HG03103 (cell line): ENCODE data around the gene TTC4.

Experiments used
- ATAC-seq: cut with Tn5 transposase; IDR thresholded peaks from one replicate; pipeline ENCODE4 v1.9.1; 2021; ENCODE audit warnings: low read depth; ENCODE audit not compliant: unreplicated experiment

TTC4 gene, protein sequence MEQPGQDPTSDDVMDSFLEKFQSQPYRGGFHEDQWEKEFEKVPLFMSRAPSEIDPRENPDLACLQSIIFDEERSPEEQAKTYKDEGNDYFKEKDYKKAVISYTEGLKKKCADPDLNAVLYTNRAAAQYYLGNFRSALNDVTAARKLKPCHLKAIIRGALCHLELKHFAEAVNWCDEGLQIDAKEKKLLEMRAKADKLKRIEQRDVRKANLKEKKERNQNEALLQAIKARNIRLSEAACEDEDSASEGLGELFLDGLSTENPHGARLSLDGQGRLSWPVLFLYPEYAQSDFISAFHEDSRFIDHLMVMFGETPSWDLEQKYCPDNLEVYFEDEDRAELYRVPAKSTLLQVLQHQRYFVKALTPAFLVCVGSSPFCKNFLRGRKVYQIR

DNA sequence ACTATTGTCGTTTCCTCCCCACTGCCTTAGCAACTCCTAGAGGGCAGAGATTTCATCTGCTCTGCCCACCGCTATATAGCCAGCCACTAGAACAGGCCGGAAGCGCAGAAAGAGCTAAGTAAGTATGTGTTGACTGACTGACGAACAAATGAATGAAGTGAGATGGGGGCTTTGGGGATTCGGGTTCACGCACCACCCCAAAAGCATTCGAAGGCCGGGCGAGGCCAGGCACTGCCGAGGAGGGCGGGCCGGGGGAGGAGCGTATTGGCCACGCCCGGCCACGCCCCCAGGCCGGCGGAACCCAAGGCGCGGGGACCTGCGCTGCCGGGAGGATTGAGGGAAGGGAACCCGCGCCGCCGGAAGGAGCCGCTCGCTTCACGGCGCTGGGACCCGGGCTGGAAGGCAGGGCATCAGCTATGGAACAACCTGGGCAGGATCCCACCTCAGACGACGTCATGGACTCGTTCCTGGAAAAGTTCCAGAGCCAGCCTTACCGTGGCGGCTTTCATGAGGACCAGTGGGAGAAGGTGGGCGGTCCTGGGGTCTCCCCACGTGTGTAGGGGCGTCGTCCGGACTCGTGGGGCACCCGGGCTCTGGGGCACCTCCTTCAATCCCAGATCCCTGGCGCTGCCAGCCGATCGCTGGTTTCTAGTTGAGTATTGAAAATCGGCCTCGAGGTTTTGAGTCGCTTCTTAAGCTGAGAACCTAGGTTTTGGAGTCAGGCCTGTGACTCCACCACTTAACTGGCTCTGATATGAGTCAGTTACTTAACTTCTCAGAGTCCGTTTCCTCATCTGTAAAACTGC is at the start of gene TTC4:
Gene TTC4, plus strand, starts transcription at position 369 of the 806 bp plus-strand sequence. Its CDS starts 48 bp downstream, at position 417.
- ATAC-seq = peak; percentile 90

DNA sequence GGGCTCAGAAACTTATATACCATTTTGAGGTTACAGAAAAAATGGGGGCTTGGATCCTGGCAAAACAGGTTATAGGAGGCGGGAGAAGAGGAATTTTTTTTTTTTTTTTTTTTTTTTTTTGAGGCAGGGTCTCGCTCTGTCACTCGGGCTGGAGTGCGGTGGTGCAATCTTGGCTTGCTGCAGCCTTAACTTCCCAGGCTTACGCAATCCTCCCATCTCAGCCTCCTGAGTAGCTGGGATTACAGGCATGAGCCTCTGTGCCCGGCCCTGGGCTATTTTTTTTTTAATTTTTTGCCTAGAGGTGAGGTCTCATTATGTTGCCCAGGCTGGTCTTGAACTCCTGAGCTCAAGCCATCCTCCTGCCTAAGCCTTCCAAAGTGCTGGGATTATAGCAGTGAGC is 49.3 kb upstream of the TTC4 start:
- ATAC-seq = no peak

DNA sequence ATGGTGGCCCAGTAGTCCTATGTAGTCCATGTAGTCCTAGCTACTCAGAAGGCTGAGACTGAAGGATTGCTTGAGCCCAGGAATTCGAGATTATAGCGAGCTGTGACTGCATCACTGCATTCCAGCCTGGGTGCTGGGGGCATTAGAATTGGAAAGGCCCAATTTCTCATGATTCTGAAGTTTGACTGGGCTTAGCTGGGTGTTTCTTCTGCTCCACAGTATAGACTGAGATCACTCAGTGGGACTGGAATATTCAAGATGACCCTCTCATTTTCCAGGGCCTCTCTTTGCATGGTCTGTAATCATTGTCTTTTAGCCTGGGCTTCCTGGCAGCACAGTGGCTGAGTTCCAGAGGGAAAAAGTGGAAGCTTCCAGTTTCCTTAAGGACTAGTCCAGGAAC is 47.9 kb upstream of the TTC4 start:
- no peak for ATAC-seq

DNA sequence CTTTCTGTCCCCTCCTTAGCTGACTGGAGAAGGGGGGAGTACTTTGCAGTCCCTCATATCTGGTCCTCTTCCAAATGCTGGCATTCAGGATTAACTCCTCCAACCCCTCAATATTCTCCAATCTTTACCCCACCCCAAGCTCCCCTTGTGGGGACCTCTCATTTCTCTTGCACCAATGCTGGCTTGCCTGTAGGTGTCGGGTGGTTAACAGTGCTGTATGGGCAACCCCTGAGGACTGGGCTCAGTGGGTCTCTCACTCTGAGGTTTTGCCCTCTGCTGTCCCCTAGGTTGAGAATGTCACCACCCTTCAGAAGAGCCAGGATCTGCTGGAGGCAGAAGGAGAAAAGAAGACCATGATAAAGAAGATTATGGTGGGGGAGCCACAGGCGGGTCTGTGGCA is 47.1 kb upstream of the TTC4 start:
- no peak for ATAC-seq

DNA sequence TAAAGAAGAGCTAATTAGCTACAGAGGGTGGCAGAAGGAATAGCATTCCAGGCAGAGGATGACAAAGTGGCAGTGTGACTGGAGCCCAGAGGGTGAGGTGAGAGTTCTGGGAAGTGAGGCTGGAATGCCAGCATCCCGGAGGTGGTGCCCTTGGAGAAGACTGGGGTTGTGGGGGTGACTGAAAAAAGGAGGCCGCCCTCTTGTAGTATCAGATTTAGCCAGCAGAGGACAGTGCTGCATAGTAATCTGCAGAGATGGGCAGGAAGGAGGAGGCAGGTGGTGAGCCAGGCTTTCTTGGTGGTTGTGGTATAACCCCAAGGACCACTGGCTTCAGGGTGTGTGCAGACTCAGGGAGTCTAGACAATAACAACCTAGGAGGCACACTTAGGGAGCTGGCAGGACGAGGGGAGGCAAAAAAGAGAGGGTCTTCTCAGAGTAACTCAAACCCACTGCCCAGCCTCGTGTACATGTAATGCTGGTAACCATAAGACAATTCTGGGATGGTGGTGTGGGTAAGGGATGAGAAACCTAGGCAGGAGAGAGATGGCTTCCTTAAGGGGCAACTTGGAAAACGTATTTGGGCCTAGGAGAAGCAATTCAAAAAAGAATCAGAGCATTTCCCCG is 43.6 kb upstream of the TTC4 start:
- ATAC-seq = no peak

DNA sequence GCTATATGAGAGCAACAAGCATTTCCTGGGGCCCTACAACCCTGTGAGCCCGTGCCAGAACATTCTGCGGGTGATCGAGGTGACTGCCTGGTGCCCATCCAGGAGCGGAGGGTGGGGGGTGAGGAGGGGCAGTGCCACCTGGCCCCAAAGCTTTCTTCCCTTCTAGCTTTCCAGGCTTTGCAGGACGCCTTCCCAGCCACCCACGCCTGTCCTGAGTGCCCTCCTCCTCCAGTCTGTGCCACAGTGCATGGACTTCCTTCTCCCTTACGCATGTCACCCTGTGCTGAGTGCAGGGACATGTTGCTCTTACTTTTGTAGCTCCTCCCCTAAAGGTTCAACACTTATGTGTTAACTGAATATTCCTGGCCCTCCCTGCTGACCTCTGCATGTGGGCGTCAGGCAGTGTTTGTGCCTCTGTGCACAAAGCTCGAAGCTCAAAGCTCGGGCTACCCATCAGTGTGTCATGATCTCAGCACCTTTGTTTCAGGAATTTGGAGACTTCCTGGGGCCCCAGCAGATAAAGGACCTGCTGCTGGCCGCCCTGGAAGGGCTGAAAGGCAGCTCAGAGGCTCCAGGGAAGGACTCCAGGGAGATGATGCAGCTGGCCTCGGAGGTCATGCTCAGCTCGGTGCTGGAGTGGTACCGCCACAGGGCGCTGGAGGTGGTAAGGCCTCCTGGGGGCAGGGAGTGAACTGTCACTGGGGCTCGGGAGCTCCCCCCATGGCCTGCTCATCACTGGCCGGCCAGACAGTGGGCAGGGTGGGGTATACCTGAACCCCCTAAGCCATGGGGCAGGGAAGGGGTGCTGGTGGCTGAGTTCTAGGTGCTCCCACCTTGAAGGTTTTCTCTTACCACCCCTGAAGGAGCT is 36.7 kb upstream of the TTC4 start:
- ATAC-seq = no peak

DNA sequence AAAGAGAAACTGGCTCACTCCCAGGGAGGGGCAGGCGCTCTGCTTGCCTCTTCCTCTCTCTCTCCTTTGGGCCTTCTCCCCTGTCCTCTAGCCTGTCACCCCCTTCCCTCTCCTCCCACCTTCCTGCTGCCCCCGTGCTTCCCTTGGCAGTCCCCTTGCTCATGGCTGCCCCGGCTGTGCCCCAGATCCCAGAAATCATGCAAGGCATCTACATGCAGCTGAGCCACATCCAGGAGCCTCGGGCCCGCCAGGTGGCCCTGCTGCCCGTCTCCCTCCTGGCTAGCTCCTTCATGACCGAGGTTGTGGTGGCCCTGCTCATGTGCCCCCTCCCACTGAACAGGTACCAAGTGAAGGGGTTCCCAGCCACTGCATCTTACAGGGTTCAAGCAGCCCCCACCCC is 36.0 kb upstream of the TTC4 start:
- ATAC-seq = no peak

DNA sequence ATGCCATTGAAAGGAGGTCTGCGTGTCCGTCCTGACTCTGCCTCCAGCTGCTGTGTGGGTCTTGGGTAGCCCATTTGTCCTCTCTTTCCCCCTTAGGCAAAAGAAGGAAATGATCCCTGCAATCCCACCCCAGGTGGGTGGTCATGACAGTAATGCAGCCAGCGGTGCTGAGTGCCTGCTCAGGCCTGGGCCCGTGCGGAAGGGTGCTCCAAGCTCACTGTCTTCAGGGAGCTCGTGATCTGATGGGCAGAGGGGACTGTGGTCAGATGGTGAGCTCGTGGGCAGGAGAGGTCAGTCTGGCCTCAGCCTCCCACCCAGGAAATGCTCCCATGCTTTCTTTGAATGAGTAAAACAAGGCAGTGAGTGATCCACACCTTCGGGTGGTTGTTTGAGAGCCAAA is 35.3 kb upstream of the TTC4 start:
- no peak for ATAC-seq

DNA sequence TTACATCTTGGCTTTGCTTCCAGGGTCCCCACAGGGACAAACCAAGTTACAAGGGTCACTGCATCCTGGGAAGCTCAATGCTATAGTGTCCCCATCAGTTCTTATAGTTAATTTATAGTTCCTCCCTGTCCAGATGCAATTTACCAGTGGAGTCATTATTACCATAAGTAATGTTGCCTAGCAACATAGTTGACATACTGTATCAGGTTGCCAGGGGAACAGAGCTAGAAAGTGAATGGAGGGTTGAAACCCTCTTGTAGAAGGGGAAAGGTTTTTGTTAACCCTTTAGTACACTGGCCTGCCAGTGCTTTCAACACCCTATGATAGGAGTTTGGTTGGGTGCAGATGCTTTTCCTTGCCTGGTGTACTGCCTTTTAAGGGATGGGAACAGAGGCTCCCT is 34.3 kb upstream of the TTC4 start:
- ATAC-seq = no peak

DNA sequence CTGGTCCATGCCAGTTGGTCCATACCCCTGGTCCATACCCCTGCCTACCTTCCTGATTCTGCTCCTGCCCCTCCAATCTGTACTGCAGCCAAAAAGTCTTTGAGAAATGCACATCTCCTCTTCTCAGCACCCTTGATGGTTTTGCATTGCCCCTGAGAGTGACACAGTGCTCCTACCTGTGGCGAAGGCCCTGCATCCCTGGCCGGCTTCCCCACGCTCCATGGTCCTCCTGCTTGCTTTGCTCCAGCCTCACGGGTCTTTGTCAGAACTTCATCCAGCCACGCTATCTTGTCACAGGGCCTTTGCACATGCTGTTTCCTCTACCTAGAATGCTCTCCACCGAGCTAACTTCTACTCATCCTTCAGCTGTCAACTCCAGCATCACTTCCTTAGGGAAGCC is 32.2 kb upstream of the TTC4 start:
- ATAC-seq = no peak

DNA sequence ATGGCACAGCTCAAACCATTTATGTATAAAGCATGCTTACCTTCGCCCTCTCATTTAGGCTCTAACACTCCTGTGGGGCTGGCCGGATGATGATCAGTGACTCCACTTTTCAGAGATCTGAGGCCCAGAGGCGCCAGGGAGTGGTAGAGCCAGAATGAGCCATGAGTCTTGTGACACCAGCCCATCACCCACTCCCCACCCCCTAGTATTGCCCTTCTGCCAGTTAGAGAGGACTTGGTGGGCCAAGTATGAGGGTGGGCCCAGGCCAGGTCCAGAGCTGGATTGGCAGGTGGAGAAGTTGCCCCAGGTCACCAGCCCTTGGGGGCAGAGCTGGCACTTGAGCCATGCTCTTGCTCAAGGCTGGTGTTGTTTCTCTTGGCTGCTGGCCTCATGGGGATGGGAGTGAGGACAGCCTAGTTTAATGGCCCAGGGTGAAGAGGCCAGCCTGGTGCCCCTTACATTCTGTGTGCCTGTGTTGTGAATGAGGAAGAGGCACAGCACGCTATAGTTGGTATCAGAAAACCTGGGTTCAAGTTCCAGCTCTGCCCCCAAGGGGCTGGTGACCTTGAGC is 30.2 kb upstream of the TTC4 start:
- no peak for ATAC-seq

DNA sequence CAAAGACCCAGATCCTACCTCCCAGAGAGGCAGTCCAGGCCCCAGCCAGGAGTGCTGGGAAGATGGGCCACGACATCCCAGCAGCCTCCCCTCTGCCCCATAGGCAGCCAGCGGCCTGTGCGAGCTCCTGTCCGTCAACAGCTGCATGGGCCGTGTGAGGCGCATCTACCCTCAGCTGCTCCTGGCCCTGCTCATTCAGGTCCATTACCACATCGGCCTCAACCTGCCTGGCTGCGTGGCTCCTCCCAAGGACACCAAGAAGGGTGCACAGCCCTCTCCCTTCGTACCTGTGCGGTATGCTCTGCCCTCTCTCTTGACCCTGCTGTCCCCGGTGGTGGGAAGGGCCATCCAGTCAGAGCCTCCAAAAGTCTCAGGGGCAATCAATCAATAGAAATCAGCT is 29.5 kb upstream of the TTC4 start:
- no peak for ATAC-seq

DNA sequence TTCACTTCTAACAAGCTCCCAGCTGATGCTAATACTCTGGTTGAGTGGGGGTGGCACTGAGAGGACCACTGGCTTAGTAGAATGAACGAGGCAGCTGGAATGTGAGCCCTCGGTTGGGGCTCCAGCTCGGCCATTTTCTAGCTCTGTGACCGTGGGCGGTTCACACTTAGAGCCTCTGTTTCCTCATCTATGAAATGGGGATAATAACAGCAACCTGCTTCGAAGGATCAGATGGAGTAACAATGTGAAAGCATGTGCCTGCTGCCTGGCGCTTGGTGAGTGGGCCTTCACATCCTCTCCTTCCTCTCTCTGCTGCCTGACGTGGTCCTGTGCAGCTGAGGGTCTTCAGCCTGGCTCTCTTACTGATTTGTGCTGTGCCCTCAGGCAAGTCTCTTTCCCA is 20.9 kb upstream of the TTC4 start:
- no peak for ATAC-seq

DNA sequence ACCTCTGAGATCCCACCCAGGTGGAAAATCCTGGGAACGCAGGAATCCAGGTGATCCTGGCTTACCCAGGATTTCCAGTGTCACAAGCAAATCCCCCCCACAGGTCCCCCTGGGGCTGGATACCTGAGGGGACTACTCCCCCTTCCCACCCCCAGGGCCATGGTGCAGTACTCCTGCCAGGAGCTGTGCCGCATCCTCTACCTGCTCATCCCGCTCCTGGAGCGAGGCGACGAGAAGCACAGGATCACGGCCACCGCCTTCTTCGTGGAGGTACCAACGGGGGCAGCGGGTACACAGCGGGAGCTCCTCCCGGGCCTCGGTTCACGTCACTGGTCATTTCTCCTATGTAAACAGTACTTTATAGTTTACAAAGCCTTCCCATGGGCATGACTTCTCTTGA is 20.4 kb upstream of the TTC4 start:
- ATAC-seq = no peak

DNA sequence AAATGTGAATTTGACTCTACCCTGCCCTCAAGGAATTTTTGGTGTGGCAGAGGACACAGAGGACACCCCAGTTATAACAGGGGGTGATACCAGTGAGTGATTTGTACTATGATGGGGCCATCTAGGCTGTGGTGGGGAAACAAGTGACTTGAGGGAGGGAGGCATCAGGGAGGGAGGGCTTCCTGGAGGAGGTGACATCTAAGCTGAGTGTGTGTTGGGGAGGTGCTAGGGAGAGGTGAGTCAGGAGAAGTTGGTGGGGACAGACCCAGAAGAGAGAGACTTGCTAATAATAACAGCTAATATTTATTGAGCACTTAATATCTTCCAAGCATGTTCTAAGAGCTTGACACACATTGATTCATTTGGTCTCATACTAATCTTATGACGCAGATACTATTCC is 19.9 kb upstream of the TTC4 start:
- ATAC-seq = no peak

DNA sequence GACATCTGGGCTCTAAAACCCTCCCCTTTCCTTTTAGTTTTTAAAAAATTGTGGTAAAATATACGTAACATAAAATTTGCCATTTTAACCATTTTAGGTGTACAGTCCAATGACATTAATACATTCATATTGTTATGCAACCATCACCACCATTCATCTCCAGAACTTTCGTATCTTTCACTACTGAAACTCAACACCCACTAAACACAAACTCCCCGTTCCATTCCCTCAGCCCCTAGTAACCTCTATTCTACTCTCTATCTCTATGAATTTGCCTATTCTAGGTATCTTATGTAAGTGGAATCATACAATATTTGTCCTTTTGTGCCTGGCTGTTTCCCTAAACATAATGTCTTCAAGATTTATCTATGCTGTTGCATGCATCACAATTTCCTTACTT is 19.4 kb upstream of the TTC4 start:
- ATAC-seq = no peak

DNA sequence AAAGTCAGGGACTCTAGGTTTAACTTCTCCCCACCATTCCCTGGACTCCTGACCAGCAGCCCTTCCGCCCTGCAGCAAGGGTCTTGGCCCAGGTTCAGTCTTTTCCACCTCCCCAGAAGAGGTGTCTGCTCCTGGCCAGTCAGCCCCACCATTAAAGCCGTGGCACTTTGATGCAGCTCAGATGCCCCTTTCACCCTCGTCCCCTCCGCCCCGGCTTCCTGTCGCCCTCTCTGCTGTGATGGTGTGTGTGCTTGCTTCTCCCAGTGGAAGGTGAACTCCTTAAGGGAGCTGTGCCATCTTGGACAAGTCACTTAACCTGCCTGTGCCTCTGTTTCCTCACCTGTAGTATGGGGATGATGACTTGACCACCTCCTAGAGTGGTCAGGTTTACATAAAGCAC is 17.8 kb upstream of the TTC4 start:
- ATAC-seq = no peak

DNA sequence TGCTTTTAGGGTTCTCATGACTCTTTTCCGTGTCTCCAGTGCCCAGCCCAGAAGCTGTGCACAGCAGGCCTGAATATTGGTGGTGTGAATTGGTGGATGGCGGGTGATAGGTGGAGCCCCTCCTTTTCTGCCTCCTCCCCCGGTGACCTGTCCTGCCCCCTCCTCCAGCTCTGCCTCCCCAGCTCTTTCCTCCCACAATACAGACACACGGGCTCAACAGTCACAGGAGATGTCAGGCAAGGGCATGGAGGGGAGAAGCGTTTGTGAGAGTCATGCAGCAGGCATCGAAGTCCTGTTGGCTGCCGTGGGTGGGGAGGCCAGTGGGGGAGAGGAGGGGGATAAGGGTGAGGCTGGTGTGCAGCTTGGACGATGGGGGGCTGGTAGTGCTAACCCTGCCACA is 17.3 kb upstream of the TTC4 start:
- no peak for ATAC-seq

DNA sequence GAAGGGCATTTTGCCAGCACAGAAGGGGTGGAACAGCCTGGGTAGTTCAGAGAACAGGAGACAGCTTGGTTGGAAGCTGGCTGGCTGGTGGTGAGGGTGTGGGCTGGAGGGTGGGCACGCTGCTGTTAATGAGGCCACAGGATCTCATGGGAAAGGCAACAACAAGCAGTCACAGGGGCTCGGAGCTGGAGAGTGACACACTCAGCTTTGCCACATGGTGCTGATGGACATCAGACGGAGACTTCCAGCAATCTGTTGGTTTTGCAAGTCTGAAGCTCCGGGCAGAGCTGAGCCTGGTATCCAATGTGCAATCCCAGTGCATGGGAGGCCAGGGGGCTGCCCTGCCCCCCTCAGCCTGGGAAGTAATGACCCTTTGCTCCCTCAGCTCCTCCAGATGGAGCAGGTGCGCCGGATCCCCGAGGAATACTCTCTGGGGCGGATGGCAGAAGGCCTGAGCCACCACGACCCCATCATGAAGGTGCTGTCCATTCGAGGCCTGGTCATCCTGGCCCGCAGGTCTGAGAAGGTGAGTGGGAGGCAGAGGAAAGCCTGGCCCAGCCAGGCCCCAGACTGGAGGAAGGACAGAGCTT is 15.6 kb upstream of the TTC4 start:
- no peak for ATAC-seq

DNA sequence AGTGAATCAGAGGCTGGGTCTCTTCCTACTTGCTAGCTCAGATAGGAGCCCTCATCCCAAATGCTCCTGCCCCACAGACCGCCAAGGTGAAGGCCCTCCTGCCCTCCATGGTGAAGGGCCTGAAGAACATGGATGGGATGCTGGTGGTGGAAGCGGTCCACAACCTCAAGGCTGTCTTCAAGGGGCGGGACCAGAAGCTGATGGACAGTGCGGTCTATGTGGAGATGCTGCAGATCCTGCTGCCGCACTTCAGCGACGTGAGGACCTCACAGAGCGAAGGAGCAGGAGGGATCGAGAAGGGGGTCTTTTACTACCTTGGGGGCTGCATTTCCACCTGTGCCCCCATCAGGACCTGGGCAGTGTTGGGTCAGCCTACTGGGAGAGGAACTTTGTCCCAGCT is 14.6 kb upstream of the TTC4 start:
- ATAC-seq = no peak
